DMS153 treated with DMSO at 0.1 percent for 48 hours (cell line): ENCODE results near the gene CFAP99.

ENCODE experiments used
- DNase-seq: peaks from one replicate; lab custom pipeline; 2025; ENCODE audit not compliant: unreplicated experiment; lab: John Stamatoyannopoulos, UW

CFAP99 gene

GRCh38 chr4:2497931-2498330 lies 79.2 kb downstream of the CFAP99 start:
- DNase-seq = no peak

- no peak for DNase-seq
These were observed 81.8 kb downstream of the CFAP99 start for GRCh38 chr4:2500547-2500946.

GRCh38 chr4:2501034-2501594 lies 82.4 kb downstream of the CFAP99 start:
- no peak for DNase-seq

GRCh38 chr4:2503809-2504208 lies 85.1 kb downstream of the CFAP99 start:
- DNase-seq = no peak

GRCh38 chr4:2507259-2507658 lies 88.5 kb downstream of the CFAP99 start:
- no peak for DNase-seq

GRCh38 chr4:2507855-2508254 lies 89.1 kb downstream of the CFAP99 start:
- no peak for DNase-seq

- DNase-seq = no peak
These were observed 91.8 kb downstream of the CFAP99 start for GRCh38 chr4:2510351-2511259.

GRCh38 chr4:2511645-2512131 lies 92.9 kb downstream of the CFAP99 start:
- DNase-seq = no peak
